HepG2 (cell line): ENCODE results near the gene SF3A2. TPM values are rescaled to one million over a fixed set of nuclear protein-coding genes. Genes with fewer than 3 reads are reported as not detected.
A peak's percentile ranks its signal among the peaks of the same experiment; 100 is the strongest.

ENCODE experiments used
- ATF1 ChIP-seq: IDR thresholded peaks from 2 replicates; pipeline ENCODE4 v1.6.1; 2016; ENCODE audit warnings: mild to moderate bottlenecking, control low read depth
- CEBPG ChIP-seq: IDR thresholded peaks from 2 replicates; pipeline ENCODE4 v1.6.1; 2016
- GMEB2 ChIP-seq: IDR thresholded peaks from 2 replicates; pipeline ENCODE4 v1.6.1; 2016; ENCODE audit warnings: missing biosample characterization, missing genetic modification reagents, low read depth
- HNRNPL ChIP-seq: fragments of 200-400 bp; formaldehyde crosslinking; IDR thresholded peaks from 2 replicates; pipeline ENCODE4 v1.6.1; 2017; ENCODE audit warnings: mild to moderate bottlenecking, low read depth, low read length
- NPAS2 ChIP-seq: sonication (generic); formaldehyde crosslinking; IDR thresholded peaks from 2 replicates; pipeline ENCODE4 v1.8.0; 2022; ENCODE audit warnings: mild to moderate bottlenecking, missing genetic modification reagents, borderline replicate concordance
- ONECUT2 ChIP-seq: sonication (generic); formaldehyde crosslinking; IDR thresholded peaks from 2 replicates; pipeline ENCODE4 v1.4.0; 2020; ENCODE audit warnings: missing genetic modification reagents
- PAF1 ChIP-seq: IDR thresholded peaks from 2 replicates; pipeline ENCODE4 v1.6.1; 2016; ENCODE audit warnings: missing genetic modification reagents, missing compliant biosample characterization
- PAWR ChIP-seq: sonication (generic); formaldehyde crosslinking; IDR thresholded peaks from 2 replicates; pipeline ENCODE4 v1.4.0; 2020; ENCODE audit warnings: missing genetic modification reagents, mild to moderate bottlenecking, borderline replicate concordance
- SIX4 ChIP-seq: sonication (generic); formaldehyde crosslinking; IDR thresholded peaks from 2 replicates; pipeline ENCODE4 v1.4.0; 2020; ENCODE audit warnings: missing genetic modification reagents
- SMC3 ChIP-seq: IDR thresholded peaks from 2 replicates; pipeline ENCODE4 v1.6.1; 2011; ENCODE audit warnings: low read length, improper control_type of control experiment
- SOX5 ChIP-seq: IDR thresholded peaks from 2 replicates; pipeline ENCODE4 v1.6.1; 2016; ENCODE audit warnings: borderline replicate concordance
- SRY ChIP-seq: sonication (generic); formaldehyde crosslinking; IDR thresholded peaks from 2 replicates; pipeline ENCODE4 v1.8.0; 2022; ENCODE audit warnings: mild to moderate bottlenecking, missing genetic modification reagents
- THYN1 ChIP-seq: sonication (generic); formaldehyde crosslinking; IDR thresholded peaks from 2 replicates; pipeline ENCODE4 v1.8.1; 2023; ENCODE audit warnings: low read depth, mild to moderate bottlenecking, moderate library complexity, missing genetic modification reagents, borderline replicate concordance
- ZBTB39 ChIP-seq: sonication (generic); formaldehyde crosslinking; IDR thresholded peaks from 2 replicates; pipeline ENCODE4 v1.5.0; 2020; ENCODE audit warnings: missing genetic modification reagents
- ZFYVE20 ChIP-seq: sonication (generic); formaldehyde crosslinking; IDR thresholded peaks from 2 replicates; pipeline ENCODE4 v1.8.0; 2023; ENCODE audit warnings: low read depth, mild to moderate bottlenecking, moderate library complexity, missing genetic modification reagents, borderline replicate concordance
- ZKSCAN8 ChIP-seq: IDR thresholded peaks from 2 replicates; pipeline ENCODE4 v1.6.1; 2016; ENCODE audit warnings: borderline replicate concordance, missing genetic modification reagents, missing compliant biosample characterization
- ZNF577 ChIP-seq: sonication (generic); formaldehyde crosslinking; IDR thresholded peaks from 2 replicates; pipeline ENCODE4 v1.4.0; 2020; ENCODE audit warnings: mild to moderate bottlenecking, low read depth, missing genetic modification reagents, borderline replicate concordance
- polyA plus RNA-seq, 8 experiments: library from polyadenylated mRNA; depleted of rRNA in 3 of 8; stranded (reverse) in 7 of 8; unstranded in 1 of 8; fragments of >200 nt; fragmentation: Illumina TruSeq in 4 of 8; extraction: Trizol in 4 of 8; gene quantifications; 2 replicates each; pipeline versions ENCODE4 v1.2.1 to v1.2.3, GENCODE V29; 2011 to 2016; ENCODE audit warnings: low read depth in 4 of 8, missing spikeins in 1 of 8, mixed read lengths in 1 of 8; ENCODE audit not compliant: insufficient read depth in 1 of 8
- total RNA-seq, 5 experiments: library from RNA; depleted of rRNA; stranded (reverse); fragments of >200 nt; fragmentation: Illumina TruSeq; extraction: Trizol; gene quantifications; 2 replicates each; pipeline ENCODE4 v1.2.3, GENCODE V29; 2016; ENCODE audit warnings: low read depth in 1 of 5
- TF ChIP-seq, protein P1 (sequence below): sonication (generic); formaldehyde crosslinking; IDR thresholded peaks from 2 replicates; pipeline ENCODE4 v1.4.0; 2020; ENCODE audit warnings: missing genetic modification reagents
- TF ChIP-seq, protein P2 (sequence below): IDR thresholded peaks from 2 replicates; pipeline ENCODE4 v1.6.1; 2016; ENCODE audit warnings: low read depth, borderline replicate concordance
- TF ChIP-seq, protein P3 (sequence below): sonication (generic); formaldehyde crosslinking; IDR thresholded peaks from 2 replicates; pipeline ENCODE4 v1.4.0; 2020; ENCODE audit warnings: missing genetic modification reagents
- TF ChIP-seq, protein P4 (sequence below): IDR thresholded peaks from 2 replicates; pipeline ENCODE4 v1.6.1; 2016
- TF ChIP-seq, protein P5 (sequence below): sonication (generic); formaldehyde crosslinking; IDR thresholded peaks from 2 replicates; pipeline ENCODE4 v1.8.1; 2023; ENCODE audit warnings: mild to moderate bottlenecking, missing genetic modification reagents

Gene SF3A2
- total and polyA plus RNA-seq, 2 of the 13 experiments (the other 11 are each of a cell fraction or from before 2014, with no cell fraction given) = 8.6 to 8.8 TPM

GRCh38 chr19:2242092-2242537 is 5.5 kb downstream of the SF3A2 start (continued):
- TF ChIP-seq ZBTB39 (CRISPR knock-in tag) (no peak), ONECUT2 (CRISPR knock-in tag) (no peak), SOX5 (CRISPR knock-in tag) (peak; percentile 63), SMC3 (no peak), GMEB2 (CRISPR knock-in tag) (no peak), CEBPG (CRISPR knock-in tag) (no peak; the same call in 1 of the 2 replicates), ZKSCAN8 (CRISPR knock-in tag) (no peak), ZNF577 (CRISPR knock-in tag) (no peak), NPAS2 (CRISPR knock-in tag) (no peak), HNRNPL (peak; percentile 58; the same call in 1 of the 2 replicates), PAWR (CRISPR knock-in tag) (no peak), SIX4 (CRISPR knock-in tag) (0 out of 2 replicates have a peak, but pooled peaks have one; percentile 40), ZFYVE20 (no peak), THYN1 (CRISPR knock-in tag) (no peak), SRY (CRISPR knock-in tag) (no peak), ATF1 (CRISPR knock-in tag) (no peak), PAF1 (no peak)
- TF ChIP-seq, protein P1, sequence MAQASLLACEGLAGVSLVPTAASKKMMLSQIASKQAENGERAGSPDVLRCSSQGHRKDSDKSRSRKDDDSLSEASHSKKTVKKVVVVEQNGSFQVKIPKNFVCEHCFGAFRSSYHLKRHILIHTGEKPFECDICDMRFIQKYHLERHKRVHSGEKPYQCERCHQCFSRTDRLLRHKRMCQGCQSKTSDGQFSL (CRISPR knock-in tag) = no peak
- TF ChIP-seq, protein P2, sequence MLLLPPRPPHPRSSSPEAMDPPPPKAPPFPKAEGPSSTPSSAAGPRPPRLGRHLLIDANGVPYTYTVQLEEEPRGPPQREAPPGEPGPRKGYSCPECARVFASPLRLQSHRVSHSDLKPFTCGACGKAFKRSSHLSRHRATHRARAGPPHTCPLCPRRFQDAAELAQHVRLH (CRISPR knock-in tag) = no peak
- TF ChIP-seq, protein P3, sequence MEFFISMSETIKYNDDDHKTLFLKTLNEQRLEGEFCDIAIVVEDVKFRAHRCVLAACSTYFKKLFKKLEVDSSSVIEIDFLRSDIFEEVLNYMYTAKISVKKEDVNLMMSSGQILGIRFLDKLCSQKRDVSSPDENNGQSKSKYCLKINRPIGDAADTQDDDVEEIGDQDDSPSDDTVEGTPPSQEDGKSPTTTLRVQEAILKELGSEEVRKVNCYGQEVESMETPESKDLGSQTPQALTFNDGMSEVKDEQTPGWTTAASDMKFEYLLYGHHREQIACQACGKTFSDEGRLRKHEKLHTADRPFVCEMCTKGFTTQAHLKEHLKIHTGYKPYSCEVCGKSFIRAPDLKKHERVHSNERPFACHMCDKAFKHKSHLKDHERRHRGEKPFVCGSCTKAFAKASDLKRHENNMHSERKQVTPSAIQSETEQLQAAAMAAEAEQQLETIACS (CRISPR knock-in tag) = no peak
- TF ChIP-seq, protein P4, sequence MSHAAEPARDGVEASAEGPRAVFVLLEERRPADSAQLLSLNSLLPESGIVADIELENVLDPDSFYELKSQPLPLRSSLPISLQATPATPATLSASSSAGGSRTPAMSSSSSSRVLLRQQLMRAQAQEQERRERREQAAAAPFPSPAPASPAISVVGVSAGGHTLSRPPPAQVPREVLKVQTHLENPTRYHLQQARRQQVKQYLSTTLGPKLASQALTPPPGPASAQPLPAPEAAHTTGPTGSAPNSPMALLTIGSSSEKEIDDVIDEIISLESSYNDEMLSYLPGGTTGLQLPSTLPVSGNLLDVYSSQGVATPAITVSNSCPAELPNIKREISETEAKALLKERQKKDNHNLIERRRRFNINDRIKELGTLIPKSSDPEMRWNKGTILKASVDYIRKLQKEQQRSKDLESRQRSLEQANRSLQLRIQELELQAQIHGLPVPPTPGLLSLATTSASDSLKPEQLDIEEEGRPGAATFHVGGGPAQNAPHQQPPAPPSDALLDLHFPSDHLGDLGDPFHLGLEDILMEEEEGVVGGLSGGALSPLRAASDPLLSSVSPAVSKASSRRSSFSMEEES (CRISPR knock-in tag) = no peak; the same call in 1 of the 2 replicates
- TF ChIP-seq, protein P5, sequence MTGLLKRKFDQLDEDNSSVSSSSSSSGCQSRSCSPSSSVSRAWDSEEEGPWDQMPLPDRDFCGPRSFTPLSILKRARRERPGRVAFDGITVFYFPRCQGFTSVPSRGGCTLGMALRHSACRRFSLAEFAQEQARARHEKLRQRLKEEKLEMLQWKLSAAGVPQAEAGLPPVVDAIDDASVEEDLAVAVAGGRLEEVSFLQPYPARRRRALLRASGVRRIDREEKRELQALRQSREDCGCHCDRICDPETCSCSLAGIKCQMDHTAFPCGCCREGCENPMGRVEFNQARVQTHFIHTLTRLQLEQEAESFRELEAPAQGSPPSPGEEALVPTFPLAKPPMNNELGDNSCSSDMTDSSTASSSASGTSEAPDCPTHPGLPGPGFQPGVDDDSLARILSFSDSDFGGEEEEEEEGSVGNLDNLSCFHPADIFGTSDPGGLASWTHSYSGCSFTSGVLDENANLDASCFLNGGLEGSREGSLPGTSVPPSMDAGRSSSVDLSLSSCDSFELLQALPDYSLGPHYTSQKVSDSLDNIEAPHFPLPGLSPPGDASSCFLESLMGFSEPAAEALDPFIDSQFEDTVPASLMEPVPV = no peak
